ENCODE results near the gene PDE6D.
A peak's percentile ranks its signal among the peaks of the same experiment; 100 is the strongest.

PDE6D gene

DNA sequence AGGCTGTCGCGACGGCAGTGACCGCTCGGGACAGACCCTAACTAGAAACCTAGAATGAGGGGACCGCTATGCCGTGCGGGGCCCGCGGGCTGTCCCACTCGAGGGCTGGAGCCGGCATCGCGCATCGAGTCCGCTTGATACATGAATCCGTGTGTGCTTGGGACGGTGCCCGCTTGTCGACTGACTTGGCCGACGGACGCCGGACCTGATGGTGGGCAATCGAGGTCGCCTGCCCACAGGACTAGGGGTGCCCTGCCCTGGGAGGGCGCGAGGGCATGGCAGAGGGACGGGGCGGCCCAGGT, 73.5 kb downstream of the PDE6D start:
- 3% methylated on average over 30 of the region's 30 CpGs for WGBS (ENCODE audit: insufficient coverage)
- peak overlapping the region; percentile 100 for H3K27ac ChIP-seq (ENCODE audit: insufficient read depth in 1 of 2, low read depth in 1 of 2, low read length in 2 of 2, poor library complexity in 1 of 2, severe bottlenecking in 2 of 2)
- peaks cover 0 to 24% (median 14%) of the 10 kb centered on the region in 4 experiments for H3K36me3 ChIP-seq (ENCODE audit: control insufficient read depth in 4 of 4, insufficient read depth in 4 of 4, low read length in 3 of 4)
- H3K9me3 ChIP-seq (ENCODE audit: control extremely low read depth in 1 of 5, control insufficient read depth in 4 of 5, insufficient read depth in 2 of 5, low read depth in 1 of 5, low read length in 4 of 5): no peaks in the 10 kb centered on the region
- POLR2A ChIA-PET: interaction anchor here (0.8 to 3.1 kb wide), 7 partner anchors 25 to 94 kb away, joined by 4 to 21 read pairs (median 6); no protein-coding TSS in a partner anchor
- peak overlapping the region; percentile 74 to 97 (median 86) for H3K4me3 ChIP-seq (ENCODE audit: control insufficient read depth in 1 of 7, extremely low read depth in 1 of 7, insufficient read depth in 4 of 7, low read depth in 2 of 7, low read length in 6 of 7)
- CTCF ChIA-PET: interaction anchor here (1.3 to 11.6 kb wide), 7 partner anchors 9 to 95 kb away, joined by 4 to 191 read pairs (median 8); no protein-coding TSS in a partner anchor
- no peaks in the 10 kb centered on the region for H3K27me3 ChIP-seq (replicated peaks in 2 of 5; ENCODE audit: control insufficient read depth in 4 of 5, insufficient read depth in 5 of 5, low read length in 4 of 5)
- peaks cover 8 to 43% (median 37%) of the 10 kb centered on the region in 4 experiments for H3K4me1 ChIP-seq (ENCODE audit: control extremely low read depth in 1 of 4, control insufficient read depth in 4 of 4, insufficient read depth in 4 of 4, low read length in 3 of 4)
- DNase-seq: peak in 2 of 3 donors; percentile 73 to 79

DNA sequence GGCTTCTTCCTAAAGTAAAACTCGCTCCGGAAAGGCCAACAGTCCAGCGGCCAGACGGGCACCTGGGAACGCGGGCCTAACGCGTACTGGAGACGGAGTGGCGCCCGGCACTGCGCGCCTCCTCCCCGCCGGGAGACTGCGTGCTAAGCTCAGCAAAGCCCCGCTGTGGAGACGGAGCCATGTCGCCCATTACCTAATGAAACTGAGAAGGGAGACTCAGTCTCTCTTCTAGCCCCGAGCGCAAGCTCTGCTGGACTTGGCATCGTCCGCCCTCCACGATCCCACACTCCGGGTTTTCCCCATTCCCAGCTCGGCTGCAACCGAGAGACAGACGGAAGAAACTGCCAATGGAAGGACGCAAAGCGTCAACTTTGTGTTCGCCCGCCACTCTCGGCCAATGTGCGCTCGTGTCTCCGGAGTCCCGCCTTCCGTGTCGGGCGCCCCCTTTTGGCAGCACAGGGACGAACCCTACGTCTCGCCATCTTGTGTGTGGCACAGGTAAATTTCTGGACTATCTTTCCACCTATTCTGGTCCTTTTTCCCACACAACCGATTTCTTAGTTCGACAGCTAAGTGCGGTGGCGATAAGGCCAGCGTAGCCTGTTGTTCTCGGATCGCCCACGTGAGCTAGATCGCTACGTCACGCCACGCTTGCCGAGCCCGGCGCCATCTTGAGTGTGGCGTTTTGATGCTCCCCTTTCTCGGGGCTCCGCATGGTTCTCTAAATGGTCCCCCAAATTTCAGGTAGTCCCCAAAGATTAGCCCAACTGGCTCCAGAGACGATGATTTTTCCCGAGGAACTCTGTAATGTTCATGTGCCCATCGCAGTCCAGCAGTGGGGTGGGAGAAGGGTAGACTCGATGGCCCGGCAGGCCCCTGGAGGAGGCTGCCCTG, 74.1 kb downstream of the PDE6D start:
- WGBS (ENCODE audit: insufficient coverage): under 1% methylated on average over 60 of the region's 66 CpGs
- POLR2A ChIA-PET: interaction anchor here (0.7 to 1.5 kb wide), 8 partner anchors 10 to 674 kb away, joined by 3 to 7 read pairs (median 4); no protein-coding TSS in a partner anchor

DNA sequence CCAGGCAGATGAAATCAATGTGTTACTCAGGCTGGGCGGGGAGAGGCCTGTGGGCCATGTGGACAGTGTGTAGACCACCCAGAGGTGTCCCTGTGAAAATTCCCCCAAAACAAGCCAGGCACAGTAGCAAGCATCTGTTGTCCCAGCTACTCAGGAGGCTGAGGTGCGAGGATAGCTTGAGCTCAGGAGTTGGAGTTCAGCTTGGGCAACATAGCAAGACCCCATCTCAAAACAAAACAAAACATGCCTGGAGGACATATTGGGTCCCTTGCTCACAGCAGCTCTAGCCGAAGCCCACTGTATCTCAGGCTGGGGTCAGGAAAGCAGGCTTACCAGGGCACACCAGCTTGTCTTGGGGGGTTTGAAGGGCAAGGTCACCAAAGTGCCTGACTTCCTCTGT, 77.1 kb downstream of the PDE6D start:
- WGBS (ENCODE audit: insufficient coverage): 100% methylated on average over 2 of the region's 3 CpGs
- no peak for DNase-seq
- Histone ChIP-seq H3K36me3 (ENCODE audit: control insufficient read depth in 4 of 4, insufficient read depth in 4 of 4, low read length in 3 of 4) (peaks cover 0 to 3% (median 0%) of the 10 kb centered on the region in 4 experiments), H3K27me3 (replicated peaks in 2 of 5; ENCODE audit: control insufficient read depth in 4 of 5, insufficient read depth in 5 of 5, low read length in 4 of 5) (no peaks in the 10 kb centered on the region), H3K9me3 (ENCODE audit: control extremely low read depth in 1 of 5, control insufficient read depth in 4 of 5, insufficient read depth in 2 of 5, low read depth in 1 of 5, low read length in 4 of 5) (no peaks in the 10 kb centered on the region), H3K27ac (ENCODE audit: insufficient read depth in 1 of 2, low read depth in 1 of 2, low read length in 2 of 2, poor library complexity in 1 of 2, severe bottlenecking in 2 of 2) (no peak overlapping the region), H3K4me3 (ENCODE audit: control insufficient read depth in 1 of 7, extremely low read depth in 1 of 7, insufficient read depth in 4 of 7, low read depth in 2 of 7, low read length in 6 of 7) (no peak overlapping the region), H3K4me1 (ENCODE audit: control extremely low read depth in 1 of 4, control insufficient read depth in 4 of 4, insufficient read depth in 4 of 4, low read length in 3 of 4) (peaks cover 0 to 18% (median 18%) of the 10 kb centered on the region in 4 experiments)
- ChIA-PET POLR2A (interaction anchor here (0.6 to 1.7 kb wide), 2 partner anchors 9 to 903 kb away, joined by 3 to 10 read pairs; no protein-coding TSS in a partner anchor), CTCF (interaction anchor here (0.8 to 11.6 kb wide), 7 partner anchors 10 to 92 kb away, joined by 3 to 191 read pairs (median 3); no protein-coding TSS in a partner anchor)

More for the DNA sequence above, 74.1 kb downstream of the PDE6D start:
- CTCF ChIA-PET: interaction anchor here (0.5 to 11.6 kb wide), 14 partner anchors 9 to 992 kb away, joined by 3 to 191 read pairs (median 5); no protein-coding TSS in a partner anchor
- Histone ChIP-seq H3K4me3 (ENCODE audit: control insufficient read depth in 1 of 7, extremely low read depth in 1 of 7, insufficient read depth in 4 of 7, low read depth in 2 of 7, low read length in 6 of 7) (peak overlapping the region; percentile 74 to 97 (median 86)), H3K27ac (ENCODE audit: insufficient read depth in 1 of 2, low read depth in 1 of 2, low read length in 2 of 2, poor library complexity in 1 of 2, severe bottlenecking in 2 of 2) (peak overlapping the region; percentile 100), H3K4me1 (ENCODE audit: control extremely low read depth in 1 of 4, control insufficient read depth in 4 of 4, insufficient read depth in 4 of 4, low read length in 3 of 4) (peaks cover 8 to 37% (median 31%) of the 10 kb centered on the region in 4 experiments), H3K9me3 (ENCODE audit: control extremely low read depth in 1 of 5, control insufficient read depth in 4 of 5, insufficient read depth in 2 of 5, low read depth in 1 of 5, low read length in 4 of 5) (no peaks in the 10 kb centered on the region), H3K27me3 (replicated peaks in 2 of 5; ENCODE audit: control insufficient read depth in 4 of 5, insufficient read depth in 5 of 5, low read length in 4 of 5) (no peaks in the 10 kb centered on the region), H3K36me3 (ENCODE audit: control insufficient read depth in 4 of 4, insufficient read depth in 4 of 4, low read length in 3 of 4) (peaks cover 0 to 18% (median 8%) of the 10 kb centered on the region in 4 experiments)
- peak; percentile 97 to 99 (median 99) for DNase-seq

DNA sequence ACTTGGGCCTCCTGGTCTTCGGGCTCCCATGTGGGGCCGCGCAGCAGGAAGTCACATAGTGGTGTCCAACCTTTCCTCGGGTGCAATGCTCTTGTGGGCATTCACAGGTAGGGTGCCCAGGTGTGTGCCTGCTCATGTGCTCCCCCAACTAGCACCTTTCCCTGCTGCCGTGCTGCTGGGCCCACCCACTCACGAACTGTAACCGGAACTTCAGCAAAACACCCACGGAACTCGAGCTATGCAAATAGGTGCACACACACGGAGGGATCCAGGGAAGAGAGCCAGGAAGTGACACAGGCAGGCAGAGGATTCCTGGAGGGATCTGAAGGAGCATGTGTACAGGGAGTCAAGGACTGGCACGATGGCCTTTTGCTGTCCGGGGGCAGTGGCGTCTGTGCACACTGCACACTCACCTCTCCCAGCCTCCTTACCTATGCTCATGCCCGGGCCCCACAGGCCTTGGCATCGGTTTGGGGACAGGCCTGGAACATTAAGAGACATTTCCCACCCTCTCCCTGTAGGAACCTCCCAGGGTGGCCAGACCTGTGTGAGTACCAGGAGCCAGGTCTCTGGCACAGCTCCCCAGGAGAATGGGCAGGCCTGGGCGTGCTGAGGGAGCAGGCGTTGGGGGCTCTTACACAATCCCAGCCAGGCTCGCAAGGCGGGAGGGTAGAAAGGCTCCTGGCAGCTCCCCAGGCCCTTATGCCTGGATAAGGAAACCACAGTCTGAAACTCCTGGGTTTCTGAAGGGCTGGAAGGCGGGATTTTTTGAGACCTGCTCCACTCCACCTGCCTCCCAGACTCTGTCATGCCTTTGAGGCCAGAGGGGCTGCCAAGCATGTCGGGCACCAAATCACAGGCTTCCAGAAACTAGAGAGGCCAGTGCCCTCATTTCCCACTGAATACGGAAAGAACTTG, 79.4 kb downstream of the PDE6D start:
- POLR2A ChIA-PET: no interaction called here
- Histone ChIP-seq H3K27ac (ENCODE audit: insufficient read depth in 1 of 2, low read depth in 1 of 2, low read length in 2 of 2, poor library complexity in 1 of 2, severe bottlenecking in 2 of 2) (no peak overlapping the region), H3K9me3 (ENCODE audit: control extremely low read depth in 1 of 5, control insufficient read depth in 4 of 5, insufficient read depth in 2 of 5, low read depth in 1 of 5, low read length in 4 of 5) (no peaks in the 10 kb centered on the region), H3K36me3 (ENCODE audit: control insufficient read depth in 4 of 4, insufficient read depth in 4 of 4, low read length in 3 of 4) (peaks cover 0 to 3% (median 0%) of the 10 kb centered on the region in 4 experiments), H3K4me3 (ENCODE audit: control insufficient read depth in 1 of 7, extremely low read depth in 1 of 7, insufficient read depth in 4 of 7, low read depth in 2 of 7, low read length in 6 of 7) (no peak overlapping the region), H3K4me1 (ENCODE audit: control extremely low read depth in 1 of 4, control insufficient read depth in 4 of 4, insufficient read depth in 4 of 4, low read length in 3 of 4) (peaks cover 0 to 15% (median 12%) of the 10 kb centered on the region in 4 experiments), H3K27me3 (replicated peaks in 2 of 5; ENCODE audit: control insufficient read depth in 4 of 5, insufficient read depth in 5 of 5, low read length in 4 of 5) (no peaks in the 10 kb centered on the region)
- CTCF ChIA-PET: interaction anchor here (1.1 to 11.6 kb wide), 4 partner anchors 12 to 29 kb away, joined by 3 to 191 read pairs (median 14); no protein-coding TSS in a partner anchor
- WGBS (ENCODE audit: insufficient coverage): 92% methylated on average over 20 of the region's 22 CpGs
- no peak for DNase-seq

DNA sequence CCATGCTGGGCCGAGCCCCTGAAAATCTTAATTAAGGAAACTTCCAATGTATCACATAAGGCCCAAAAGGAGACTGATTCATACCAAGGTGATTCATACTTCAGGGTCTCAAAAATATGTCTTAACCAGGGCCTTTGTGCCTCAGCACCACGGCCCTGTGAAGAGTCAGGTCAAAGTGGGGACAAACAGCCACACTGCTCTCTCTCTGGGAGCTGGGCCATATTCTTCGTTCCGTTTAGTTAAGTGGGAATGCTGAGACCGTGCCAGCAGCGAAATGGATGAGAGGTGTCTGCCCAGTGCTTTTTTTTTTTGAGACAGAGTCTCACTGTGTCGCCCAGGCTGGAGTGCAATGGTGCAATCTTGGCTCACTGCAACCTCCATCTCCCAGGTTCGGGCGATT, 82.1 kb downstream of the PDE6D start:
- Histone ChIP-seq H3K9me3 (ENCODE audit: control extremely low read depth in 1 of 5, control insufficient read depth in 4 of 5, insufficient read depth in 2 of 5, low read depth in 1 of 5, low read length in 4 of 5) (no peaks in the 10 kb centered on the region), H3K4me3 (ENCODE audit: control insufficient read depth in 1 of 7, extremely low read depth in 1 of 7, insufficient read depth in 4 of 7, low read depth in 2 of 7, low read length in 6 of 7) (no peak overlapping the region), H3K36me3 (ENCODE audit: control insufficient read depth in 4 of 4, insufficient read depth in 4 of 4, low read length in 3 of 4) (peaks cover 0 to 3% (median 0%) of the 10 kb centered on the region in 4 experiments), H3K4me1 (ENCODE audit: control extremely low read depth in 1 of 4, control insufficient read depth in 4 of 4, insufficient read depth in 4 of 4, low read length in 3 of 4) (no peaks in the 10 kb centered on the region), H3K27me3 (replicated peaks in 2 of 5; ENCODE audit: control insufficient read depth in 4 of 5, insufficient read depth in 5 of 5, low read length in 4 of 5) (no peaks in the 10 kb centered on the region), H3K27ac (ENCODE audit: insufficient read depth in 1 of 2, low read depth in 1 of 2, low read length in 2 of 2, poor library complexity in 1 of 2, severe bottlenecking in 2 of 2) (no peak overlapping the region)
- ChIA-PET POLR2A (interaction anchor here (0.6 kb wide), 1 partner anchor 12 kb away, joined by 4 read pairs; no protein-coding TSS in a partner anchor), CTCF (interaction anchor here (1.3 to 11.6 kb wide), 2 partner anchors 10 to 85 kb away, joined by 4 to 191 read pairs; no protein-coding TSS in a partner anchor)
- DNase-seq: no peak
- WGBS (ENCODE audit: insufficient coverage): 100% methylated on average over 7 of the region's 9 CpGs

DNA sequence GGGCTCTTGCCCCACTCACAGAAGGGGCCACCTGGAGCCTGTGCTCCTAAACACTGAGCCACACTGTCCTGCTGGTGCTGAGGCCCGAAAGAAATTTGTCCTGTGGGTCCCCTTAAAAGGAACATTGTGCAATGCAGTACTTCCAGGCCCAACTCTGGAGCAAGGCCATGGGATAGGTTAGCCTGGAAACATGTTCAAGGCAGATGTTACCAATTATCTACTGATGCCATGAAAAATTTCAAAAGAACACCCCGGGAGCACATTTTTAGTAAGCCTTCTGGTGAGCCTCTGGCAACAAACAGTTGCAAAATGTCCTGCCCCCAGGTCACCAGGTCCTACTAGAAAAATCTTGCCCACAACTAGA, 85.1 kb downstream of the PDE6D start:
- ChIA-PET CTCF (interaction anchor here (1.8 to 14.7 kb wide), 4 partner anchors 9 to 19 kb away, joined by 4 to 191 read pairs (median 30); partner anchors contain the start of gene PTMA), POLR2A (no interaction called here)
- DNase-seq: no peak
- 91% methylated on average over 2 of the region's 2 CpGs for WGBS (ENCODE audit: insufficient coverage)
- H3K36me3 ChIP-seq (ENCODE audit: control insufficient read depth in 4 of 4, insufficient read depth in 4 of 4, low read length in 3 of 4): peaks cover 0 to 3% (median 0%) of the 10 kb centered on the region in 4 experiments
- H3K9me3 ChIP-seq (ENCODE audit: control extremely low read depth in 1 of 5, control insufficient read depth in 4 of 5, insufficient read depth in 2 of 5, low read depth in 1 of 5, low read length in 4 of 5): no peaks in the 10 kb centered on the region
- peaks cover 0 to 11% (median 5%) of the 10 kb centered on the region in 4 experiments for H3K4me1 ChIP-seq (ENCODE audit: control extremely low read depth in 1 of 4, control insufficient read depth in 4 of 4, insufficient read depth in 4 of 4, low read length in 3 of 4)
- no peaks in the 10 kb centered on the region for H3K27me3 ChIP-seq (replicated peaks in 2 of 5; ENCODE audit: control insufficient read depth in 4 of 5, insufficient read depth in 5 of 5, low read length in 4 of 5)
- H3K27ac ChIP-seq (ENCODE audit: insufficient read depth in 1 of 2, low read depth in 1 of 2, low read length in 2 of 2, poor library complexity in 1 of 2, severe bottlenecking in 2 of 2): no peak overlapping the region
- no peak overlapping the region for H3K4me3 ChIP-seq (ENCODE audit: control insufficient read depth in 1 of 7, extremely low read depth in 1 of 7, insufficient read depth in 4 of 7, low read depth in 2 of 7, low read length in 6 of 7)
